ENCODE measurements around the gene CDYL. TPM values are rescaled to one million over a fixed set of nuclear protein-coding genes. Genes with fewer than 3 reads are reported as not detected.

The CDYL gene
- total and polyA plus RNA-seq, 8 donors: 3.4 to 15.3 (median 10.2) TPM

GRCh38 chr6:4972438-4972837 is 196.2 kb downstream of the CDYL start:
- DNase-seq (no peak), ATAC-seq (no peak), FAIRE-seq (no peak)
- Histone ChIP-seq H3K4me1 (no peaks in the 10 kb centered on the region), H3K27ac (no peak overlapping the region), H3K36me3 (no peaks in the 10 kb centered on the region), H3K4me3 (no peak overlapping the region), H3K27me3 (no peaks in the 10 kb centered on the region), H3K9me3 (no peaks in the 10 kb centered on the region)
- intact Hi-C loops (cut with DNase I): no loop called here
- TF ChIP-seq CTCF (IDR thresholded peaks at IDR 0.05): no peak
- WGBS, 2 donors: 66 to 73% methylated on average over 10 of the region's 10 CpGs

- no peak for ATAC-seq
- no peak for TF ChIP-seq CTCF (IDR thresholded peaks at IDR 0.05)
- intact Hi-C loops (cut with DNase I): no loop called here
- no peaks in the 10 kb centered on the region for H3K9me3 ChIP-seq
- no peak for DNase-seq
- no peaks in the 10 kb centered on the region for H3K36me3 ChIP-seq
- FAIRE-seq: no peak
- no peaks in the 10 kb centered on the region for H3K27me3 ChIP-seq
- no peak overlapping the region for H3K27ac ChIP-seq
- H3K4me3 ChIP-seq: no peak overlapping the region
- 79 to 88% methylated on average over 13 of the region's 13 CpGs for WGBS, 2 donors
- no peaks in the 10 kb centered on the region for H3K4me1 ChIP-seq
These were observed 197.2 kb downstream of the CDYL start for GRCh38 chr6:4973415-4973814.

- intact Hi-C loops (cut with DNase I): no loop called here
- FAIRE-seq: no peak
- no peaks in the 10 kb centered on the region for H3K27me3 ChIP-seq
- no peaks in the 10 kb centered on the region for H3K36me3 ChIP-seq
- H3K4me3 ChIP-seq: no peak overlapping the region
- no peak overlapping the region for H3K27ac ChIP-seq
- TF ChIP-seq CTCF (IDR thresholded peaks at IDR 0.05): no peak
- 21 to 23% methylated on average over 14 of the region's 14 CpGs for WGBS, 2 donors
- DNase-seq: no peak
- peak in 3 of 4 donors; percentile 36 to 67 (median 49) for ATAC-seq
- H3K4me1 ChIP-seq: no peaks in the 10 kb centered on the region
- no peaks in the 10 kb centered on the region for H3K9me3 ChIP-seq
These were observed 198.0 kb downstream of the CDYL start for GRCh38 chr6:4973982-4974745.

GRCh38 chr6:4974962-4975361 is 198.8 kb downstream of the CDYL start:
- 60 to 79% methylated on average over 8 of the region's 8 CpGs for WGBS, 2 donors
- ATAC-seq (no peak), DNase-seq (no peak), FAIRE-seq (no peak)
- H3K27ac ChIP-seq: no peak overlapping the region
- H3K9me3 ChIP-seq: no peaks in the 10 kb centered on the region
- intact Hi-C loops (cut with DNase I): no loop called here
- H3K4me1 ChIP-seq: no peaks in the 10 kb centered on the region
- no peaks in the 10 kb centered on the region for H3K36me3 ChIP-seq
- no peak overlapping the region for H3K4me3 ChIP-seq
- no peak for TF ChIP-seq CTCF (IDR thresholded peaks at IDR 0.05)
- H3K27me3 ChIP-seq: no peaks in the 10 kb centered on the region

- Histone ChIP-seq H3K9me3 (no peaks in the 10 kb centered on the region), H3K4me1 (no peaks in the 10 kb centered on the region), H3K36me3 (no peaks in the 10 kb centered on the region), H3K4me3 (no peak overlapping the region), H3K27ac (no peak overlapping the region), H3K27me3 (no peaks in the 10 kb centered on the region)
- no peak for FAIRE-seq
- TF ChIP-seq CTCF (IDR thresholded peaks at IDR 0.05): no peak
- 55 to 58% methylated on average over 3 of the region's 3 CpGs for WGBS, 2 donors
- ATAC-seq: no peak
- DNase-seq: no peak
- intact Hi-C loops (cut with DNase I): no loop called here
These were observed 199.3 kb downstream of the CDYL start for GRCh38 chr6:4975506-4975905.
